ENCODE measurements around the gene SPIRE1. TPM values are rescaled to one million over a fixed set of nuclear protein-coding genes. Genes with fewer than 3 reads are reported as not detected.

Gene SPIRE1
- total RNA-seq: 33.0 and 35.9 TPM in 2 replicates

DNA sequence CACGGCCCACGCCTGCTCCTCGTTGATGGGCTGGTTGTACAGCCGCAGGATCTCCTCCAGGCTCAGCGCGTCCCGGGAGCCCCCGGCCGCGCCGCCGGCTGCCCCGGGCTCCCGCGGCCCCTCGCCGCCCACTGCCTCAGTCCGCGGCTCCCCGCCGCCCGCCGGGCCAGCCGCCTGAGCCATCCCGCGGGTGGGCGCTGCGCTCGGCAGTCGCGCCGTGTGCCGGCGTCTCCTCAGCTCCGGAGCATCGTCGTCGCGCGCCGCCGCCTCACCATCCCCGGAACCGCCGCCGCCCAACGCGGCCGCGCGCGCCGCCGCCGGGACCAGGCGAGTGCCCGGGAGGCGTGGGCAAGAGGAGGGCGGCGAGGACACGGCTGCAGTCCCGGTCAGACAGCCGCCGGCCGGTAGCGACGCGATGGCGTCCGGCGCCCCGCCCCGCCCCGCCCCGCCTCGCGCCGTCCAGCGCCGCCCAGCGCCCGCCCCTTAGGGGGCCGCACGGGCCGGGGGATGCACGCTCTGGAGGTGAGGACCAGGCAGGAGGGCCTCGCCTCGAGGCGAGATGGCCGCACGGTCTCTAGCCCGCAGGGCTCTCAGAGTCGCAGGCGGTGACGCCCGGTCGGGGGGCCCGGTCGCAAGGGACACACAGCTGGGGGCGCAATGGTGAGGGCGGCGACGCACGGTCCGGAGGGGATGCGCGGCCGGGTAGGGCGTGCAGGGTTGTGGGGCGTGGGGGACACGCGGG lies at the start of gene SPIRE1:
TSS of gene SPIRE1 (minus strand) at position 424 of the 742 bp plus-strand sequence. CDS start at position 183, 241 bp downstream.

DNA sequence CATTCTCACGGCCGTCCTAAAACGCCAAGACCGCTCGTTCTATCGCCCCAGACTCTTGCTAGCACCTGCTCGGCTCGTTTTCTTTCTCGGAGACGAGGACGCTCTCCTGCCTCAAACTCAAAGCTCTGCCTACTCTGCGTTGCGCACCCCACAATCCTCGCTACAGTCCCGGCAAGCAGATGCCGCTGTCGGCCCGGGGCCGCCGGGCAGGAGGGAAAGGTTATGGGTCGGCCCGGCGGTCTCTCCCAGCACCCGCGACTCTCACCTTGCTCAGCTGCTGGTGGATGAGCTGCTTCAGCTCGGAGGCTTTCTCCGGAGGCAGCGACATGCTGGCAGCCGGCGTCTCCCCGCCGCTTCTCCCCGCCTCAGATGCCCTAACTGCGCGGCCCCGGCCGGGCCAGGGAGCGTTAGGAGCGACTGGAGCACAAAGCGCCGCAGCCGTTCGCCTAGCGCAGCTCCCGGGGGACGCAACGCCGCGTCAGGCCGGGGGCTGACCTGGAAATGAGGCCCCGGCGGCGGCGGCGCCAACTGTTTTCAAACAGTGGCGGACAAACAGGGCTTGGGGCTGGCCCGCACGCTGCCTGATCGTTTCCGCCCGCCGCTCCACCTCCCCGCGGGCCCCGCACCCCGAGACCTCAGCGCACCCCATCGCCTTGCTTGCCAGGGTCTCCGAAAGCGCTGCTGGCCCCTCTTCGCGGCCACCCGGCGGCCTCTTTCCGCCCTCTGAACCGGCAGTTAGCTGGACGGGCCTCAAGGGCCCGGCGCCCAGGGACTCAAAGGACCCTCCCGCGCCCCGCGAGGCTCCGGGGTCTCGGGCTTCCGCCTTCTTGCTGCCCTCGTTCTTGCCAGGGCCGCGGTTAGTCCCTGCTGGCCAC lies 44.6 kb upstream of the SPIRE1 start, which contains the start of the genes CEP76 and PSMG2:
TSS of gene CEP76 (minus strand) at position 503 of the 875 bp plus-strand sequence. CDS start at position 328, 175 bp downstream.
TSS of gene PSMG2 (plus strand) at position 822 of the 875 bp plus-strand sequence. CDS start 66 bp downstream, outside the sequence.

Small RNA genes within 50 kb of the gene (small RNA-seq; reads per million reads assigned to genes)
- gene RNU7-129P: not detected

Other genes with a start within 250 kb of the SPIRE1 start
- 5.2 and 6.1 TPM in 2 replicates for gene CEP76, start 44.6 kb upstream of the SPIRE1 start, total RNA-seq
- gene PSMG2, start 44.9 kb upstream of the SPIRE1 start, total RNA-seq: 52.9 and 59.1 TPM in 2 replicates
- 19.3 and 26.1 TPM in 2 replicates for gene PTPN2, start 226.1 kb upstream of the SPIRE1 start, total RNA-seq